ENCODE measurements around the gene MEPE. TPM values are rescaled to one million over a fixed set of nuclear protein-coding genes. Genes with fewer than 3 reads are reported as not detected.

The MEPE gene
- total and polyA plus RNA-seq, 10 of the 15 experiments (the other 5 are each of a cell fraction or from before 2014, with no cell fraction given) = not detected

DNA sequence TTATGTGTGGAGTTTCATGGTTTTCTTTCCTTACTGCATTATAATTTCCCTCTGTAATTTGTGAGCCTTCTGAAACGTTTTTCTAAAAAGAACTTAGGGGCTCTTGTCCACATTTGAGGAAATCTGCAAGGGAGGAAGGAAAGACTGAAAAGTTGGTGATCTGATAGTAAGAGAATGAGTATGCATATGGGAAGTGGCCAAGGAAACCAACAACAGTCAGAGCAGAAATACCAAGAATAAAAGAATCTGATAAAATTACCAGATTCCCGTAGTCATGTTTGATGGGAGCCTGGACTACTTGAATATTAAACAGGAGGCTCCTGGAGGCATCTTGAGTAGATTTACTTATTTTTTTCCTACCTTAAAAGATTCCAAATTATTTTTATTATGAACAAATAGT lies 50.1 kb downstream of the MEPE start:
- no peak for ATAC-seq

DNA sequence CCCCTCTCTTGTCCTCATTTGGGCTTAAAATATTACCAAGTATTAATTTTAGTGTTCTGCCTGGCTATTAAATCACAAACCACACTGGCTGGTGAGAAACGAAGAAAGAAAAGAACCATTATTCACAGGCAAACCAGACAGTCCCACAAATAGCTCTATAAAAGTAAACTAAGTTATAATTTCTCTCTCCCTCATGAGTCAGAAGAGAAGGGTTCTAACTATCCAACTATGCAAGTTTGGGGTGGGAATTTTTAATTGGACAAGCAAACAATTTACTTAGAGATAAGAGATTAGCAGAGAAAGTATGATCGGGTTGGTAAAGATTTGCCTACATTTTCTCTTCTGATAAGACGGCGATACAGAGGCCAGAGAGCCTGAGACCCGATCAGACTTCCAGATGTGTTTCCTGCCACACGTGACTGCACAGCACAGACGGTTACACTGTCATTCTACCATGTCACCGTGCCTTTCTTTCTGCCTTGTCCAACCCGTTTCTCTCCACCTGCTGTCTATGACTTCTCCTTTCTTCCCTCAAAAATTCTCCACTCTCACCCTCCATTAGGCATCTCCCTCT lies 52.3 kb downstream of the MEPE start:
- intact Hi-C loops (cut with micrococcal nuclease; ENCODE audit: unreplicated experiment) = no loop called here
- SMC1A ChIA-PET (ENCODE audit: uncharacterized antibody, unreplicated experiment) = no interaction called here
- no peaks in the 10 kb centered on the region for H3K4me1 ChIP-seq (ENCODE audit: control insufficient read depth, insufficient read depth, low read length)
- no peaks in the 10 kb centered on the region for H4K20me1 ChIP-seq (ENCODE audit: control insufficient read depth, insufficient read depth)
- BruUV-seq (replicated peaks) = no TSS peak
- in situ Hi-C loops (cut with MboI) = no loop called here
- H3K27ac ChIP-seq (ENCODE audit: control insufficient read depth, insufficient read depth) = no peak overlapping the region
- H3K79me2 ChIP-seq (ENCODE audit: control insufficient read depth, insufficient read depth, low read length) = no peaks in the 10 kb centered on the region
- FAIRE-seq (no peak), DNase-seq (ENCODE audit: low read depth, low spot score) (no peak), ATAC-seq (no peak)
- CTCF ChIA-PET = no interaction called here
- no peak overlapping the region for H2AFZ ChIP-seq (ENCODE audit: control insufficient read depth, low read depth, low read length)
- no peak overlapping the region for H3K9ac ChIP-seq (ENCODE audit: control insufficient read depth, insufficient read depth, low read length)
- no peak overlapping the region for H3K4me3 ChIP-seq
- POLR2A ChIA-PET = no interaction called here
- H3K9me3 ChIP-seq (replicated peaks; ENCODE audit: control insufficient read depth, insufficient read depth, low read length) = no peaks in the 10 kb centered on the region
- RAD21 ChIA-PET (ENCODE audit: unreplicated experiment) = no interaction called here
- no peaks in the 10 kb centered on the region for H3K36me3 ChIP-seq (ENCODE audit: control insufficient read depth in 2 of 2, insufficient read depth in 2 of 2, low read length in 1 of 2)
- TF ChIP-seq, protein P1, sequence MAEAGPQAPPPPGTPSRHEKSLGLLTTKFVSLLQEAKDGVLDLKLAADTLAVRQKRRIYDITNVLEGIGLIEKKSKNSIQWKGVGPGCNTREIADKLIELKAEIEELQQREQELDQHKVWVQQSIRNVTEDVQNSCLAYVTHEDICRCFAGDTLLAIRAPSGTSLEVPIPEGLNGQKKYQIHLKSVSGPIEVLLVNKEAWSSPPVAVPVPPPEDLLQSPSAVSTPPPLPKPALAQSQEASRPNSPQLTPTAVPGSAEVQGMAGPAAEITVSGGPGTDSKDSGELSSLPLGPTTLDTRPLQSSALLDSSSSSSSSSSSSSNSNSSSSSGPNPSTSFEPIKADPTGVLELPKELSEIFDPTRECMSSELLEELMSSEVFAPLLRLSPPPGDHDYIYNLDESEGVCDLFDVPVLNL (IDR thresholded peaks at IDR 0.05; ENCODE audit: low read depth, low read length) = no peak
- no peak for TF ChIP-seq PML (IDR thresholded peaks at IDR 0.05; ENCODE audit: low read length)
- TF ChIP-seq IRF4 (IDR thresholded peaks at IDR 0.05; ENCODE audit: low read depth, low read length) = no peak
- TF ChIP-seq YY1 (IDR thresholded peaks at IDR 0.05; ENCODE audit: low read depth, low read length) = no peak
- no peak for TF ChIP-seq STAT1 (conservative IDR thresholded peaks at IDR 0.05)
- TF ChIP-seq SMARCA5 (IDR thresholded peaks at IDR 0.05) = no peak
- H3K4me2 ChIP-seq (ENCODE audit: control insufficient read depth, insufficient read depth) = no peak overlapping the region
- H3K27me3 ChIP-seq (replicated peaks in 1 of 2; ENCODE audit: control insufficient read depth in 2 of 2, insufficient read depth in 2 of 2, low read length in 1 of 2) = no peaks in the 10 kb centered on the region
- WGBS (ENCODE audit: insufficient coverage, insufficient replicate concordance, low lambda C conversion rate, missing lambda C conversion rate) = 0% methylated on average over 9 of the region's 9 CpGs

More for the DNA sequence above, 50.1 kb downstream of the MEPE start:
- 2% methylated on average over 2 of the region's 2 CpGs for WGBS (ENCODE audit: insufficient coverage, insufficient replicate concordance, low lambda C conversion rate, missing lambda C conversion rate)
- no TSS peak for BruUV-seq (replicated peaks)
- no peaks in the 10 kb centered on the region for H3K36me3 ChIP-seq (ENCODE audit: control insufficient read depth in 2 of 2, insufficient read depth in 2 of 2, low read length in 1 of 2)
- no peaks in the 10 kb centered on the region for H4K20me1 ChIP-seq (ENCODE audit: control insufficient read depth, insufficient read depth)
- no peak overlapping the region for H3K4me2 ChIP-seq (ENCODE audit: control insufficient read depth, insufficient read depth)
- H3K79me2 ChIP-seq (ENCODE audit: control insufficient read depth, insufficient read depth, low read length) = no peaks in the 10 kb centered on the region
- POLR2A ChIA-PET = no interaction called here
- H2AFZ ChIP-seq (ENCODE audit: control insufficient read depth, low read depth, low read length) = no peak overlapping the region
- SMC1A ChIA-PET (ENCODE audit: uncharacterized antibody, unreplicated experiment) = no interaction called here
- FAIRE-seq (no peak), DNase-seq (ENCODE audit: low read depth, low spot score) (no peak)
- CTCF ChIA-PET = no interaction called here
- no peaks in the 10 kb centered on the region for H3K9me3 ChIP-seq (replicated peaks; ENCODE audit: control insufficient read depth, insufficient read depth, low read length)
- TF ChIP-seq, protein P2, sequence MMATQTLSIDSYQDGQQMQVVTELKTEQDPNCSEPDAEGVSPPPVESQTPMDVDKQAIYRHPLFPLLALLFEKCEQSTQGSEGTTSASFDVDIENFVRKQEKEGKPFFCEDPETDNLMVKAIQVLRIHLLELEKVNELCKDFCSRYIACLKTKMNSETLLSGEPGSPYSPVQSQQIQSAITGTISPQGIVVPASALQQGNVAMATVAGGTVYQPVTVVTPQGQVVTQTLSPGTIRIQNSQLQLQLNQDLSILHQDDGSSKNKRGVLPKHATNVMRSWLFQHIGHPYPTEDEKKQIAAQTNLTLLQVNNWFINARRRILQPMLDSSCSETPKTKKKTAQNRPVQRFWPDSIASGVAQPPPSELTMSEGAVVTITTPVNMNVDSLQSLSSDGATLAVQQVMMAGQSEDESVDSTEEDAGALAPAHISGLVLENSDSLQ (IDR thresholded peaks at IDR 0.05) = no peak
- TF ChIP-seq PML (IDR thresholded peaks at IDR 0.05; ENCODE audit: low read length) (no peak), ETV6 (conservative IDR thresholded peaks at IDR 0.05 in 1 of 2, IDR thresholded peaks at IDR 0.05 in 1 of 2; ENCODE audit: borderline replicate concordance in 1 of 2, low read depth in 1 of 2) (no peak)
- no peak overlapping the region for H3K4me3 ChIP-seq
- RAD21 ChIA-PET (ENCODE audit: unreplicated experiment) = no interaction called here
- no peak overlapping the region for H3K9ac ChIP-seq (ENCODE audit: control insufficient read depth, insufficient read depth, low read length)
- intact Hi-C loops (cut with micrococcal nuclease; ENCODE audit: unreplicated experiment) = no loop called here
- H3K27me3 ChIP-seq (replicated peaks in 1 of 2; ENCODE audit: control insufficient read depth in 2 of 2, insufficient read depth in 2 of 2, low read length in 1 of 2) = no peaks in the 10 kb centered on the region
- no peak overlapping the region for H3K27ac ChIP-seq (ENCODE audit: control insufficient read depth, insufficient read depth)
- in situ Hi-C loops (cut with MboI) = no loop called here
- no peaks in the 10 kb centered on the region for H3K4me1 ChIP-seq (ENCODE audit: control insufficient read depth, insufficient read depth, low read length)
